Glomerular visceral epithelial cell (primary cell): ENCODE measurements around the gene CNTN3.

Experiments
- DNase-seq: peaks from one replicate; pipeline ENCODE4 v3.0.0-alpha.2; 2016; ENCODE audit errors: extremely low spot score

Gene CNTN3

GRCh38 chr3:74607803-74608202 lies 6.7 kb downstream of the CNTN3 start:
- no peak for DNase-seq

GRCh38 chr3:74606996-74607395 lies 7.5 kb downstream of the CNTN3 start:
- DNase-seq: no peak

GRCh38 chr3:74605437-74605836 lies 9.0 kb downstream of the CNTN3 start:
- no peak for DNase-seq

GRCh38 chr3:74603292-74603691 lies 11.2 kb downstream of the CNTN3 start:
- DNase-seq: no peak

GRCh38 chr3:74602471-74602870 lies 12.0 kb downstream of the CNTN3 start:
- no peak for DNase-seq

GRCh38 chr3:74601793-74602192 lies 12.7 kb downstream of the CNTN3 start:
- DNase-seq: no peak

GRCh38 chr3:74599564-74599963 lies 14.9 kb downstream of the CNTN3 start:
- no peak for DNase-seq

- no peak for DNase-seq
These were observed 21.3 kb downstream of the CNTN3 start for GRCh38 chr3:74593152-74593551.

GRCh38 chr3:74592359-74592758 lies 22.1 kb downstream of the CNTN3 start:
- DNase-seq: no peak

- DNase-seq: no peak
These were observed 22.5 kb downstream of the CNTN3 start for GRCh38 chr3:74591946-74592345.

- no peak for DNase-seq
These were observed 23.1 kb downstream of the CNTN3 start for GRCh38 chr3:74591342-74591741.

GRCh38 chr3:74590620-74591262 lies 23.7 kb downstream of the CNTN3 start:
- no peak for DNase-seq

- DNase-seq: no peak
These were observed 29.7 kb downstream of the CNTN3 start for GRCh38 chr3:74584782-74585181.

- no peak for DNase-seq
These were observed 31.5 kb downstream of the CNTN3 start for GRCh38 chr3:74582982-74583381.

- DNase-seq: no peak
These were observed 38.6 kb downstream of the CNTN3 start for GRCh38 chr3:74575857-74576256.

GRCh38 chr3:74571118-74571517 lies 43.3 kb downstream of the CNTN3 start:
- no peak for DNase-seq
